Measurements from ENCODE around the gene GLRX.
"Not testable (repeated sequence)": the region's sequence is repeated elsewhere in the genome, so short reads cannot be mapped to it uniquely, and the experiment has no call there.

Gene GLRX

GRCh38 chr5:95822542-95823181 is at the start of gene GLRX:
GLRX (minus strand) TSS chr5:95822726; CDS start chr5:95822662, 64 bp downstream.
- DNase-seq: peak; percentile 40

DNA sequence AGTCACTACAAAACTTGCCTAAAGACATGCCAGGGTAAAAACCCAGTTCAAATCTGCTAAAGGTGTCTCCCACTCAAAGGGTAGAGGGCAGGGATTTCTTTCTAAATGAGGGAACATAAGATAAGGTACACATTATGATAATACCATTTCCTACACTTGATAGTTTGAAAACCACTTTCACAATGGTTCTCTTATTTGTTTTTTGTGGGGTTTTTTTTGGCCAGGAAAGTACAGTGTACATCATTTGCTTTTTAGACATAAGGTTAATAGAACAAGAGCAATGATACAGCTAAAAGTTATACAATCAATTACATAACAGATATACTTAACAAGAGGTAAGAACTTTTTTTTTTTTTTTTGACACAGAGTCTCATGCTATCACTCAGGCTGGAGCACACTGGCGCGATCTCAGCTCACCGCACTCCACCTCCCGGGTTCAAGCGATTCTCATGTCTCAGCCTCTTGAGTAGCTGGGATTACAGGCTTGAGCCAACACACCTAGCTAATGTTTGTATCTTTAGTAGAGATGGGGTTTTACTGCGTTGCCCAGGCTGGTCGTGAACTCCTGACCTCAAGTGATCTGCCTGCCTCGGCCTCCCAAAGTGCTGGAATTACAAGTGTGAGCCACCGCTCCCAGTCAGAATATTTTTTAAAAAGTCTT is 48.8 kb upstream of the GLRX start:
- no peak for DNase-seq

- no peak for DNase-seq
Observed at GRCh38 chr5:95870105-95870672, 47.7 kb upstream of the GLRX start.

DNA sequence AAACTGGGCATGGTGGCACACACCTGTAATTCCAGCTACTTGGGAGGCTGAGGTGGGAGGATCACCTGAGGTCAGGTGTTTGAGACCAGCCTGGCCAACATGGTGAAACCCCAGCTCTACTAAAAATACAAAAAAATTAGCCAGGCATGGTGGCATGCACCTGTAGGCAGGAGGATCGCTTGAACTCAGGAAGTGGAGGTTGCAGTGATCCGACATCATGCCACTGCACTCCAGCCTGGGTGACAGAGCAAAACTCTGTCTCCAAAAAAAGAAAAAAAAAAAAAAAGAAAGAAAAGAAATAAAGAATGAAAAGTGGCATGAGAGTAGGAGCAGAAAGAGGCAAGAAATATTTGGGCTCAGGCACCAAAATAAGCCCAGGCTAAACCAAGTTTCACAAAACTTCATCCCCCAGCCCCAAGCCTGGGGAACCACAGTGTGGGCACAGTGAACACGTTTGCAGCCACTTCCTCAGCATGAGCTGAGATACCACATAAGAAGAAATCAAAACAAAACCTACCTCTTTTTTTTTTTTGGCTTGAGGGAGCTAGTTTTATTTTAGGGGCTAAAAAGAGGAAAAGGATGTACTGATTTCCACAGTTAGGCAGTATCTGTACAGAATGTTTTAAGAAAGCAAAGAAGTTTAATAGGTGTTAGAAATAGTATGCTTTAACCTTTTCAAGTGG is 46.8 kb upstream of the GLRX start:
- DNase-seq: not testable (repeated sequence)

DNA sequence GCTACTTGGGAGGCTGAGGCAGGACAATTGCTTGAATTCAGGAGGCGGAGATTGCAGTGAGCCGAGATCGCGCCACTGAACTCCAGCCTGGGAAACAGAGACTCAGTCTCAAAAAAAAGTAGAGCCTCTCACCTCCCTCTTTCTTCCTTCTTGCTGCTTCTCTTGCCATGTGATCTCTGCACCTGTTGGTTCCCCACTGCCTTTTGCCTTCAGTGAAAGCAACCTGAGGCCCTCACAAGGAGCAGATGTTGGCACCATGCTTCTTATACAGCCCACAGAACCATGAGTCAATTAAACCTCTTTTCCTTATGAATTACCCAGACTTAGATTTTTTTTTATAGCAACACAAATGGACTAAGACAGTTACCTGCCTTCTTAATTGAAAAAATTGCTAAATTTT is 45.6 kb upstream of the GLRX start:
- no peak for DNase-seq

- no peak for DNase-seq
Observed at GRCh38 chr5:95866435-95867040, 44.0 kb upstream of the GLRX start.

DNA sequence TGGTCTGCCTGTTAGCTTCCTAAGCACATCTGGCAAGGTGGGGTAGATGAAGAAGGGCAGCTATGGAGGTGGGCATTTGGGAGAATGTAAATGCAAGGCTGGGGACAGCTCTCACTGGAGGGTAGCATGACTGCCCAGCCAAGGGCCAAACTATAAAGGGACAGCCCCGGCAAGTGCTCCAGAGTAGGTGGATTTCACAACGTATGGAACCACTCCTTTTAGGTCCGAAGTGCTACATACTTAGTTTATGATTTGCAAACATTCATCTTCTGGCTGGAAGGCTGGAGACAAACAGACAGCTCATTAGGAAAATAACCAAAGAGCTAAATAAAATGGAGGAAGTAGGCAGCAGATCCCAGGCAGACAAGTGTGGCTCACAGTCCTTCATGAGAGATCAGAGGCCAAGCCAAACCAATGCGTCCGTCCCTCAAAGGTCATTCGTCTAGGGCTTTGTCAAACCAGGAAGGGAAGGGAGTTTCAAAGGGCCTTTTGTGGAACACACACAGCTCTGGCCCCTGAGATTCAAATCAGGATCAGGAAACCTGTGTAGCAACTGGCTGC is 42.5 kb upstream of the GLRX start:
- DNase-seq: peak; percentile 41

DNA sequence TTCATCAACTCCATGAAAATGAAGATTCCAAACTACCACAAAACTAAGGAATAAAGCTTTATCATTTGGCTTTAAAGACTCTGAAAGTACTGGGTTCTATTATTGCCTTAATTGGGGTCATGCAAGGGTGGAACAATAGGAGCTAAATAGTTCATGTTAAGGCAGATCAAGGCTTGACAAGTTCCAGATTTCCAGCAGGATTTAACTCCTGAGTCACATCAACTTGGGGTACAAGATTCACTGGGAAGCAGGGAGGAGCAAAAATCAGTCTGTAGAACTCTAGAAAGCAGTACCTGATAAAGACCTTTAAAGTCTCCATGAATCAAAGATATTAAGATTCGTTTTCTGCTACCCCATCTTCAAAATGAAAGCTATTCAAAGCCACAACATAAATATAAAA is 41.9 kb upstream of the GLRX start:
- DNase-seq: no peak

DNA sequence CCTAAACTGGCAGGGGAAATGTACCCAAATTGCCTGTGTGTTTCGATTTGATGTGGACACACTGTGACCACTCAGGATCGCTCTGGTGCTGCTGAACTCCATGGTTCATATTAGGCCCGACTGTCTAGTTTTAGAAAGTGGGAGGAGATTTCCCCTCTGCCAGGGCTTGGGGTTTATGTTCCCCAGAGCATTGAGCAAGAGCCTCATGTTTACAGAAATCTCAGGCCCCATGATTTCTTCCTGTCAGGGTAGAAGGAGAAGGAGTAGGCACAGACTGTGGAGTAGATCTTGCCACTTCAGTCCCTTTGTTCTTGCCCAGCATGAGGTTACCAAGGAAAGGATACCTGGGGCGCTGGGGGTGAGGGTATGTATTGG is 40.8 kb upstream of the GLRX start:
- no peak for DNase-seq

GRCh38 chr5:95862671-95863382 is 40.3 kb upstream of the GLRX start:
- no peak for DNase-seq

GRCh38 chr5:95861864-95862561 is 39.5 kb upstream of the GLRX start:
- DNase-seq: no peak

- DNase-seq: peak; percentile 87
Observed at GRCh38 chr5:95861221-95861863, 38.8 kb upstream of the GLRX start.

DNA sequence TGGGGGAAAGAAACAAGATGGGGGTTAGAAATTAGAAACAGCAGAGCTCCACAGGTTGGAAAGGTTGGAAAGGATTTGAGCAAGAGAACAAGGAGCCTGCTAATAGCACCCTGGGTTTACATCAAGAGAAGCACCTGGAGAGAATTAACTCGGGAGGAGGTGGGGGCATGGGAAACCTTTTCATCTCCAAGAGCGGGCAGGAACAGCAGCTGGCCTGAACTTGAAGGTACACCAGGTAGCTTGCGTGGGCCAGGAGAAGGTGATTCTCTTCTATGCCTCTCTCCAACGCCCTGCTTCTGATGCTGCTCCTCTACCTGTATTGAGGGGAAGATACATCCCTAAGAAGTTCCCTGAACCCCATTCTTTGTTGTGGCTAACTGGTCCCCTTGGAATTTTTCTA is 37.1 kb upstream of the GLRX start:
- DNase-seq: no peak

DNA sequence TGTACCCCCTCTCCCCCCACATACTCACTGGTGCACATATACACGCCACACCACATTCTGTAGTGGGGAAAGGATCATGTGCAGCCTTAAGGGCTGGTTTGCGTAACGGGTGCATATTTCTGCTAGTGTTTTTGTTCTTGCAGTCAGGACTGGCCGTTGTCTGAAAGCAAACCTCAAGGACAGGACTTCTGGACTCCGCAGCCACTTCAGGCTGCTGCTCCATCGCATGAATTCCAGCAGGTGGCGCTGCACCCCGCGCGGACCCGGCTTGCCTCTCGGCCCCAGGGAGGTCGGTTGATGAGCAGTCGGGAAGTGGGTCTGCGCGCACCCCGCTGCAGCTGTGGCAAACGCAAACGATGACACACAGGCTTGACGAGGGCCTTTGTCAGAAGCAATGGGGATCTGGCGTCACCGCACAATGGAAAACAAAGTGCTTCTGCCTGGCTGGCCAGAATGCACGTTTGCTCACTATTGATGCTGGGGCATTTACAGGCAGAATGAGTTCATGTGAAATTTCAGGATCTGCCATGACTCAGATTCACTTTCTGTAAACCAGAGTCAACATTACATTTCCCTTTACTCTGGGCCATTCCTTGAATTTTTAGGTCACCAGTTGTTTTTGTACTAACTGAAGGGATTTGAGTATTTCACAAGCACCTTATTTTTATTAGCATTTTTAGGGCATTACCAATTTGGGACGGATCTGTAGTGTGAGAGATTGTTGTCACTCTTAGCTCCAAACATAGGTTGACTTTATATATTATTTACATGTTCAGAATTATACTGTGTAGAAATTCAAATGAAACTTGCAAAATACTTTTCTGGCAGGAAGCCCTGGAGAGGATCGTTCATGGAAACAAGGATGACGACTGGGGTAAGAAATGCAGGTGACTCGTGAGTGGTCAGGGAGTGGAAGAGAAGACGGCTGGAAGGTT is 36.4 kb upstream of the GLRX start:
- DNase-seq: peak; percentile 86

- DNase-seq: no peak
Observed at GRCh38 chr5:95858023-95858461, 35.5 kb upstream of the GLRX start.

DNA sequence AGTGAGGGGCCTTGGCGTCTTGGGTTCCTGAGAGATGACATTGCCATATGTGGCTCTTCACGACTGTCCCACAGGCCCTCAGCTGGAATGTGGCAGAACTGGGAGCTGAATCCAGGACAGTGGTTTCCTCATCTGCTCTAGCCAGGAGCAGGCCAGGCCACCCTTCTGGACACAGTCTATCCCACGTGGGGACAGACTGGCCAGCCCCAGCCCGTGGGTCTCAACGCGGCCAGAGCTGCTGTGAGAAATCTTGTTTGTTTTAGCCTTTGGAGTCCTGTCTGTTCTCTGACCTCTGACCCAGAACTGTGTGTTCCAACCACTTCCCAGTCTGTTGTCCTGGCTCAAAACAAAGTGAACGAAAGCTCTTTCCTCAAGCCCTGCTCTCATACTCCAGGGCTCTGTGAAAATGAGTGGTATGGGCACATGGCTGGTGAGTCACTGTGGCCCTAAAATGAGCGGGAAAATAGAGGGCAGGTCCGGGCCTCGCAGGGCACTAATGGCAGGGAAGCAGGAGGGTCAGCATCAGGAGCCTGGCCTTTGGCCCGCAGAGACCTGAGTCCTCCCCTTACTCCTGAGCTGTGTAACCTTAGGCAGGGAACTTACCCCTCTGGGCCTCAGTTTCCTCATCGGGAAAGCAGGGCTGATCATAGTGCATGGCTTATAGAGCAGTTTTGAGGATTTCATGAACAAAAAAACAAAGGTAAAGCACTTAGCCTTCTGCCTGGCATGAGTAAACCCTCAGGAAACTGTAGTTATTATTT is 34.8 kb upstream of the GLRX start:
- DNase-seq: no peak

DNA sequence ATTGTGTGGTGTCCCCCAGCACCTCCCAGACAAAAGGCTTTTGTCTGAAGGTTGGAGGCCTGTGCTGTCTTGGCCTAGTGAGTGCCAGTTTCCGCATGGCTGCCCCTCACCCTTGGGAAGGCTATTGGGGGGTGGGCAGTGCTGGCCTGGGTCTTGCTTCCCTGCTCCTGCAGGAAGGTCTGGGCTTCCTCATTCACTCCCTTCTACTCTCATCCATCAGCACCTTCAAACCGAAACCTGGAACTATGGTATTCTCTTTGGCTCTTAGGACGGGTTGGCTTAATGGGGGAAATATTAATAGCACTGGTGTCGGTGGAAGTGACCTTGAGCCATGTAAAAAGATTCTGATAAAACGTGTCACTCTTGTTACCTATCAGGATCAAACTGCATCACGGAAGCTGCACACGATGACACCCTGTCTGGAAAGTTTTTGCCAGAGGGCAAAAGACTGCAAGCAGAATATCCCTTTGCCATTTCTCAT is 34.0 kb upstream of the GLRX start:
- no peak for DNase-seq

DNA sequence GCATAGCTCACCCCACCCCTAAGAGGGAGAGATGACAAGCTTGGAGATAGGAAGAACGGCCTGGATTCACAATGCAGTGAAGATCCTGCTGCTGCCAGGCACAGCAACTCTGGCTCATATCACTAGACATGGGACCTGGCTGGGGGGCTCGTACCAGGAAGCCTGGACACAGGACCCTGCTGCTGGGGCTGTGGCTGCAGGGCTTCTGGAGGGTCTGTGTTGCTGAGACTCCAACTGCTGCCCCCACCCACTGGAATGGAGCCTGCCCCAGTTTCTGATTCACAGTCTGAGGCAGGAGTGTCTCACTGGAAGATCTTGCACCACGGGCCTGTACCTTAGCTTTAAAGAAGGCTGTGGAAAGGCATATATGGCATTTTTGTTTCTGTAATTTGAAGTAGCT is 31.0 kb upstream of the GLRX start:
- no peak for DNase-seq

- DNase-seq: no peak
Observed at GRCh38 chr5:95852567-95852966, 30.0 kb upstream of the GLRX start.
